CD4-positive, alpha-beta T cell treated with Interleukin-6 at 100 ng/mL for 8 hours (primary cell): ENCODE results near the gene KCNA2.

Experiments used
- DNase-seq: peaks from one replicate; pipeline ENCODE4 v3.0.0-alpha.2; 2020; ENCODE audit warnings: mixed read lengths, low spot score

KCNA2 gene

GRCh38 chr1:110566836-110567235 is 39.3 kb downstream of the KCNA2 start:
- DNase-seq = no peak

GRCh38 chr1:110565565-110565964 is 40.6 kb downstream of the KCNA2 start:
- DNase-seq = no peak

- DNase-seq = no peak
These were observed 43.1 kb downstream of the KCNA2 start for GRCh38 chr1:110563089-110563488.

GRCh38 chr1:110561596-110561995 is 44.6 kb downstream of the KCNA2 start:
- no peak for DNase-seq

GRCh38 chr1:110559157-110559556 is 47.0 kb downstream of the KCNA2 start:
- DNase-seq = no peak

GRCh38 chr1:110557481-110557880 is 48.7 kb downstream of the KCNA2 start:
- no peak for DNase-seq

- DNase-seq = no peak
These were observed 49.7 kb downstream of the KCNA2 start for GRCh38 chr1:110556471-110556807.

GRCh38 chr1:110555807-110556470 is 50.2 kb downstream of the KCNA2 start:
- DNase-seq = no peak

GRCh38 chr1:110554871-110555801 is 51.0 kb downstream of the KCNA2 start:
- peak; percentile 44 for DNase-seq

GRCh38 chr1:110551278-110551809 is 54.8 kb downstream of the KCNA2 start:
- DNase-seq = no peak

GRCh38 chr1:110549831-110550230 is 56.3 kb downstream of the KCNA2 start:
- DNase-seq = no peak

- no peak for DNase-seq
These were observed 57.8 kb downstream of the KCNA2 start for GRCh38 chr1:110548381-110548780.

- no peak for DNase-seq
These were observed 59.1 kb downstream of the KCNA2 start for GRCh38 chr1:110547017-110547416.

GRCh38 chr1:110545492-110545891 is 60.7 kb downstream of the KCNA2 start:
- DNase-seq = no peak

GRCh38 chr1:110544753-110545152 is 61.4 kb downstream of the KCNA2 start:
- no peak for DNase-seq
